Upper lobe of left lung (tissue), 4 donors: ENCODE data around the gene ZC3H4.

Source experiments
- EP300 ChIP-seq, 4 donors: sonication (generic); formaldehyde crosslinking; IDR thresholded peaks; one replicate each; pipeline ENCODE4 v1.5.1; 2017; ENCODE audit warnings: antibody characterized with exemption in 4 of 4, control low read depth in 2 of 4
- POLR2A ChIP-seq, 4 donors: fragments of 450-650 bp; IDR thresholded peaks; one replicate each; pipeline ENCODE4 v1.5.1; 2016 to 2017; ENCODE audit warnings: antibody characterized with exemption in 4 of 4, mild to moderate bottlenecking in 2 of 4
- POLR2AphosphoS5 ChIP-seq, 2 donors: sonication (generic); formaldehyde crosslinking; IDR thresholded peaks; one replicate each; pipeline ENCODE4 v1.5.1; 2017; ENCODE audit warnings: antibody characterized with exemption in 2 of 2
- TF ChIP-seq, protein P1 (sequence below), 6 experiments: fragments of 450-650 bp in 4 of 6; fragments of 200-600 bp in 2 of 6; sonication (generic) in 2 of 6; IDR thresholded peaks; one replicate each; pipeline ENCODE4 v1.5.1; 2016 to 2019; ENCODE audit warnings: antibody characterized with exemption in 6 of 6

DNA sequence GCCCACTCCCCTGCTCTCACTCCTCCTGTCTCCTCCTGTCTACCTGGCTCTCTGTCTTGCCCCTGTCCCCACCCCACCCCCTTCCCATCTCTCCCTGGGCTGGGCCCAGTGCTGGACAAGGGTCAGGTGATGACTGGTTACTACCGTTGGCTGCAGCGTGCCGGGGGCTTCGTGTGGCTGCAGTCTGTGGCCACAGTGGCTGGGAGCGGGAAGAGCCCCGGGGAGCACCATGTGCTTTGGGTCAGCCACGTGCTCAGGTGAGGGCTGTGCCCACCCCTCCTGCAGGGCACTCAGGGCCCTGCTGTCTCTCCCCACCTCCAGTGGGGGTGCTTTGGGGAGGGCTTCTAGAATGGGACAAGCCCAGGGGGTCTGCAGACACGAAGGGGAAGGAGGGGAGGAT lies 72.7 kb downstream of the ZC3H4 start:
- TF ChIP-seq, protein P1, sequence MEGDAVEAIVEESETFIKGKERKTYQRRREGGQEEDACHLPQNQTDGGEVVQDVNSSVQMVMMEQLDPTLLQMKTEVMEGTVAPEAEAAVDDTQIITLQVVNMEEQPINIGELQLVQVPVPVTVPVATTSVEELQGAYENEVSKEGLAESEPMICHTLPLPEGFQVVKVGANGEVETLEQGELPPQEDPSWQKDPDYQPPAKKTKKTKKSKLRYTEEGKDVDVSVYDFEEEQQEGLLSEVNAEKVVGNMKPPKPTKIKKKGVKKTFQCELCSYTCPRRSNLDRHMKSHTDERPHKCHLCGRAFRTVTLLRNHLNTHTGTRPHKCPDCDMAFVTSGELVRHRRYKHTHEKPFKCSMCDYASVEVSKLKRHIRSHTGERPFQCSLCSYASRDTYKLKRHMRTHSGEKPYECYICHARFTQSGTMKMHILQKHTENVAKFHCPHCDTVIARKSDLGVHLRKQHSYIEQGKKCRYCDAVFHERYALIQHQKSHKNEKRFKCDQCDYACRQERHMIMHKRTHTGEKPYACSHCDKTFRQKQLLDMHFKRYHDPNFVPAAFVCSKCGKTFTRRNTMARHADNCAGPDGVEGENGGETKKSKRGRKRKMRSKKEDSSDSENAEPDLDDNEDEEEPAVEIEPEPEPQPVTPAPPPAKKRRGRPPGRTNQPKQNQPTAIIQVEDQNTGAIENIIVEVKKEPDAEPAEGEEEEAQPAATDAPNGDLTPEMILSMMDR (IDR thresholded peaks at IDR 0.05): no peak
- TF ChIP-seq POLR2AphosphoS5 (IDR thresholded peaks at IDR 0.05) (no peak), EP300 (IDR thresholded peaks at IDR 0.05) (no peak), POLR2A (IDR thresholded peaks at IDR 0.05) (no peak)
